Ammon's horn (tissue), 1 donor: Measurements from ENCODE around the gene OR2V1.
"Not testable (repeated sequence)": the region's sequence is repeated elsewhere in the genome, so short reads cannot be mapped to it uniquely, and the experiment has no call there.

Experiments
- DNase-seq: peaks from one replicate; pipeline ENCODE4 v3.0.0-alpha.2; 2016; ENCODE audit warnings: low spot score

Gene OR2V1, protein sequence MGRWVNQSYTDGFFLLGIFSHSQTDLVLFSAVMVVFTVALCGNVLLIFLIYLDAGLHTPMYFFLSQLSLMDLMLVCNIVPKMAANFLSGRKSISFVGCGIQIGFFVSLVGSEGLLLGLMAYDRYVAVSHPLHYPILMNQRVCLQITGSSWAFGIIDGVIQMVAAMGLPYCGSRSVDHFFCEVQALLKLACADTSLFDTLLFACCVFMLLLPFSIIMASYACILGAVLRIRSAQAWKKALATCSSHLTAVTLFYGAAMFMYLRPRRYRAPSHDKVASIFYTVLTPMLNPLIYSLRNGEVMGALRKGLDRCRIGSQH

DNA sequence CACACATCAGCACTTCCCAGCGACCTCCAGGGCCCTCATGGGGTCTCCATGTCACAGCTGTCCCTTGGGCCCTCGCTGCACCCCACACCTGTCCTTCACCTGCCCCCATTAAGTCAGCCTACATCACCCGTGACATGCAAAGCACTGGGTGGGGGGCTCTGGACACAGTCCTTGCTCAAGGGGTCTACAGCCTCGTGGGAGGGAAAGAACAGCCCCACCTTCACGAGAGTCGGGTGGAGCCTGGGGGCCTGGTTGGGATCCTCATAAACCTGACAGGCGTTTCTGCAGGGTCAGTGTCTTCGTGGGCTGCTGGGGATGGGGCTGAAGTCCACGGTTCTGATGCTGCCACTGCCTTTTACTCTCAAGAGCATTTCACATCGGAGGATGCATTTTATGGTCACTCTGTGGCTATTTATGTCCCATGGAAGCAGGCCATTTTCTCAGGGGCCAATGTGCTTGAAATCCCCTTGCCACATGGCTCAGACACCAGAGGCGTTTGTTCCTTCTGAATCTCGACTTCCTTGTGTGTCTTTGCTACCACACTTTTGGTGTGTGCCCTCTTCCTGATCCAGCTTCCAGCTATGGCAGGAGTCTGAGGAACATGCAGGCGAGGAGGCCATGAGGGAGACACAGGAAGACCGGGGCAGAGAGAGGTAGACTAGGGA, at the start of gene OR2V1:
TSS of gene OR2V1 (minus strand) at position 338 of the 665 bp plus-strand sequence. CDS start 5,865 bp downstream, outside the sequence.
- DNase-seq, result no peak

DNA sequence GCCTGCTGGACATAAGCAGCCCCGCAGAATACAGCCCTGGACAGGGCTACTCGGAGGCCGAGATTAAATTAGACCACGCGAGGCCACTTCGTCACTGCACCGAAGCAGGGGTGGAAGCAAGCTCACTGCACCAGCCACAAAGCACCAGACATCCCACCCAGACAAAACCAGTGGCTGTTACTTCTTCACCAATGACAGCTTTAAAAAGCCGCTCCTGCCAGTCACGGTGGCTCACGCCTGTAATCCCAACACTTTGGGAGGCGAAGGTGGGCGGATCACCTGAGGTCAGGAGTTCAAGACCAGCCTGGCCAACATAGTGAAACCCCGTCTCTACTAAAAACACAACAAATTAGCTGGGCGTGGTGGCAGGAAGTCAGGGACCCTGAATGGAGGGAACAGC, 46.6 kb upstream of the OR2V1 start:
- not testable (repeated sequence) for DNase-seq

DNA sequence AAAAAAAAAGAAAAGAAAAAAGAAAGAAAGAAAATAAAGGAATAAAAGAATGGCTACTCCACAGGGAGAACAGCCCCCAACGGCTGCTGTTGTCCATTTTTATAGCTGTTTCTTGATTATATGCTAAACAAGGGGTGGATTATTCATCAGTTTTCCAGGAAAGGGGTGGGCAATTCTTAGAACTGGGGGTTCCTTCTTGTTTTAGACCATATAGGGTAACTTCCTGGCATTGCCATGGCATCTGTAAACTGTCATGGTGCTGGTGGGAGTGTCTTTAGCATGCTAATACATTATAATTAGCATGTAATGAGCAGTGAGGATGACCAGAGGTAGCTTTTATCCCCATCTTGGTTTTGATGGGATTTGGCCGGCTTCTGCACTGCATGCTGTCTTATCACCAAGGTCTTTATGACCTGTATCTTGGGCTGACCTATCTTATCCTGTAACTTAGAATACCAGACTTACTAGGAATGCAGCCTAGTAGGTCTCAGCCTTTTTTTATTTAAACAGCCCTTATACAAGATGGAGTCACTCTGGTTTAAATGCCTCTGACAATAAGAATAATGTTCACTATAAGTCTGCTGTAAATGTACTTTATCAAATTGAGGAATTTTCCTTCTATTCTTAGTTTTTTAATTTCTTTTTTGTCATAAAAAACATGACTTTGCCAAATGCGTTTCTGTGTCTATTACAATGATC, 45.4 kb upstream of the OR2V1 start:
- DNase-seq, result no peak

DNA sequence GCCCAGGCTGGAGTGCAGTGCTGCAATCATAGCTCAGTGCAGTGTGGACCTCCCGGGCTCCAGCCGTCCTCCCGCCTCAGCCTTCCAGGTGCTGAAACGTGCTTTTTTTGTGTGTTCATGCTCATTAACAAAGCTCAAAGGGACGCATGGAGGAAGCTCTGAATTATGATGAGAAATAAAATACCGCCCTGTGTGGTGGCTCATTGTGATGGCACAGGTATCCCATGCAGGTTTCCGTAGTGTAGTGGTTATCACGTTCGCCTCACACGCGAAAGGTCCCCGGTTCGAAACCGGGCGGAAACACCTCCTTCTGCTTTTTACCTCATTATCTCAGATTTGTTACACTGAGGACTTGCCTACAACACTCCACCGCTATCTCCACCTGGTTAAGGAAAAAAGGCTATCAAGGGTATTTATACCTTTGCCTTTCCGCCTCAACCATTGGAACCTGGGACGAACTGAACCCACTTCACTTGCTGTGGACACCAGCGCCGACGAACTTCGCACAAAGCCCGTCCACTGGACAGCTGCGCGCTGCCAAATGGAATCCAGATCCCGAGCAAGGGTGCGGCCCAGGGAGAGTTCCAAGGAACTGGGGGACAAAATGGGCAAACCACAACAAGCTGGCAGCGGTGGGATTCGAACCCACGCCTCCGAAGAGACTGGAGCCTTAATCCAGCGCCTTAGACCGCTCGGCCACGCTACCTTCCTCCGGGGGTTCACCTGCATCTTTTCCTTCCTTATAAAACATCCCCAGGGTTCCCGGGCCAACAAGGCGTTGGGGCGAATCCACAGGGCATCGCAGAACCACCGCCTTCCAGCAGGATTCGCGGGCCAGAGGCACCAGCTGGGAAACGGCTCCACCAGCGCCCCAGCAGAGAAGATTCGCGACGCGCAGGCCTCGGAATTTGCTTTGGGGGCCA, 42.7 kb upstream of the OR2V1 start:
- DNase-seq, result no peak

DNA sequence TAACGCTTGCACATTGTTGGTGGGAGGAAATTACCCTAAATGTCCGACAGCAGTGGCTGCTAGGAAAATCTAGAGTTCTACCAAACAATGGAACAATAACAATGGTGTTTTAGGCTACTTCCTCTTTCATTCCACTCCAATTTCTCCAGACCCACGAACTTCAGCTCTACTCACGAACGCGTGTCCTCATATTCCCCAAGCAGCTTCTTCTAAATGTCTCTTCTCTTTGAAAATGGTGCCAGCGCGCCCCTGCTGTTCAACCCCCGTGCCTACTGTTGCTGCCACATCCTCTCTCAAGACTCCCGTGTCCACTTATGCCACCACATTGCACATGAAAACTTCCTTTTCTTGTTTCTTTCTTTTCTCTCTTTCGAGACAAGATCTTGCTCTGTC, 42.1 kb upstream of the OR2V1 start:
- DNase-seq, result no peak

DNA sequence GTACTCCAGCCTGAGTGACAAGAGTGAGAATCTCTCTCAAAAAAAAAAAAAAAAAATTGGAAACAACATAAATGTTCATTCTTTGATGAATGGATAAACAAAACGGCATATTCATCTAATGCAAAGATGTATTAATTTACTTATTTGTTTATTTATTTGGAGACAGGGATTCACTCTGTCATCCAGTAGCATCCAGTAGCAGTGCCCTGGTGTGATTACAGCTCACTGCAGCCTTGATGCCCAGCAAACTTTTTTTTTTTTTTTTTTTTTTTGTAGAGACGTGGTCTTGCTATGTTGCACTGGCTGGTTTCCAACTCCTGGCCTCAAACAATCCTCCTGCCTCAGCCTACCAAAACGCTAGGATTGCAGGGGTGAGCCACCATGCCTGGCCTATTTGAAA, 40.8 kb upstream of the OR2V1 start:
- no peak for DNase-seq

DNA sequence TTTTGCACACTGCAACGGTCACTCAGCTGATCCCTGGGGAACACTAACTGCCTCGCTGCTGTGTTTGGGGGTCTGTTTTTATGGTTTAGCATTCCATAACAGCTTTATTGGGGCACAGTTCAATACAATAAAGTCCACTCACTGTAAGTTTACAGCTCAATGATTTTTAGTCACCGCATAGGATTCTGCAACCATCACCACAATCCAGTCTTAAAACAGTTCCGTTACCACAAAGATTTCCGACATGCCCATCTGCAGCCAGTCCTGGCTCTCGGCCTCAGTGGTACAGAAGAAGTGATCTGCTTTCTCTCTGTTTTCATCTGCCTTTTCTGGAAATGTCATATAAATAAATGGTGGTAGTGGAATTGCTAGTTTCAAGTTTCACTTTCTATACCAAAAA, 40.0 kb upstream of the OR2V1 start:
- DNase-seq, result no peak

DNA sequence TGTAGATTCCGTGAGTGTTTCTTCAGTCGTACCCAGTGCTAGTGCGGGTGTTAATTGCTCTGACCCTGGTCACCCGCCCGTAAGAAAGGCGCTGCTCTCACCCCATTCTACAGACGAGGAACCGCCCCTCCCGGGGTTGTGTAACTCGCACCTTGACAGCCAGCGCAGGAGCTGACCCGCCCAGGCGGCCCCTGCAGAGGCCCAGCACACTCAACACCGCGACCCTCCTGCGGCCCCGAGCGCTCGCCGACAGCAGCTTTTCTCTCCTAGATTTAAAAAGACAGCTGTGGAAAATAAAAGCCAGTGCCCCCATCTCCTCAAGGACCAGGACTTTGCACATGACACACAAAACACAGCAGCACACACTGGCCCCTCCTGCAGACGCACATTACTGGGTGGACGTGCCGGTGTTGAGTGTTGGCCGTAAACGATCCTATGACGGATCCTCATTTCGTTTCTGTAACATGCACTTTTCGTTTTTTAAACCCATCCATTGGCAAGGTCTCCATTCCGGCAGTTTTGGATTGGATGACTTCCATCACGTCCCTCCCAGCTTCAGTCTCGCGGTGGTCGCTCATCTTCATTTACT, 39.4 kb upstream of the OR2V1 start:
- no peak for DNase-seq

DNA sequence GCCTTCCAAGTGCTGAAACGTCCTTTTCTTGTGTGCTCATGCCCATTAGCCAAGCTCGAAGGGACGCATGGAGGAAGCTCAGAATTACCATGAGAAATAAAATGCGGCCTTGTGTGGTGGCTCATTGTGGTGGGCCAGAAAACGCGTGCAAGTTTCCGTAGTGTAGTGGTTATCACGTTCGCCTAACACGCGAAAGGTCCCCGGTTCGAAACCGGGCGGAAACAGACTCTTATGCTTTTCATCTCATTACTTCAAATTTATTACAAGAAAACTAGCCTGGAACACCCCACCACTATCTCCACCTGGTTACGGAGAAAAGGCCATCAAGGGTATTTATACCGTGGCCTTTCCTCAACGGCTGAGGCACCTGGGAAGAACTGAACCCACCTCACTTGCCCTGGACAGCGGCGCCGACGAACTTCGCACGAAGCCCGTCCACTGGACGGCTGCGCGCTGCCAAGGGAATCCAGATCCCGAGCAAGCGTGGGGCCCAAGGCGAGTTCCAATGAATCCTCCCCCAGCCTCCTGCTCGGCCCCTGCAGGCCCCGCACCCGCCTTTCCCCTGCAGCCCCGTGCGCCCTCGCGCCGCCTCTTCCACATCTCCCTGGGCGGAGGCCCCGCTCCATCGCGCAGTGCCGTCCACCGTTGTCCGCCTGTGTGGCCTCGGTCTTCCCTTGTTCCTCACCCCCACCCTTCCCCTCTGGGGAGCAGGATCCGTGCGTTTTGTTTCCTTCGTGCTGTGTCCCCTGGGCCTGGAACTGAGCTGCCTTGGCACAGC, 38.7 kb upstream of the OR2V1 start:
- DNase-seq, result not testable (repeated sequence)

DNA sequence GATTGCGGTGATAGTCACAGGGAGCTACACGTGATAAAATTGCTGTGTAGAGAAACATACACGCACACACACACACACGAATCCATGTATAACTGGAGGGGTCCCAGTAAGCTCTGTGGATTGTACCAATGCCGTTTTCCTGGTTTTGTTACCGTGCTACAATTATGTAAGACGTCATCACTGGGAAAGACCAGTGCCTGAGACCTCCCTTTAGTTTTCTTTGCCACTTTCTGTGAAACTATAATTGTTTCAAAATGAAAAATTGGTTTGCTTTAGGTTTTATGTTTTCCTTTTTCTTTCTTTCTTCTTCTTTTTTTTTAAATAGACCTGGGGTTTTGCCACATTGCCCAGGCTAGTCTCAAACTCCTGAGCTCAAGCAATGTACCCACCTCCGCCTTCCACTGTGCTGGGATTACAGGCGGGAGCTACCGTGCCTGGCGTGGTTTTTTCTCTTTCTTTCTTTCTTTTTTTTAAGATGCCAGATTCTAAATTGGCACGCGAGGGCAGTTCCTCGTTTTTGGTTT, 37.7 kb upstream of the OR2V1 start:
- DNase-seq, result no peak

DNA sequence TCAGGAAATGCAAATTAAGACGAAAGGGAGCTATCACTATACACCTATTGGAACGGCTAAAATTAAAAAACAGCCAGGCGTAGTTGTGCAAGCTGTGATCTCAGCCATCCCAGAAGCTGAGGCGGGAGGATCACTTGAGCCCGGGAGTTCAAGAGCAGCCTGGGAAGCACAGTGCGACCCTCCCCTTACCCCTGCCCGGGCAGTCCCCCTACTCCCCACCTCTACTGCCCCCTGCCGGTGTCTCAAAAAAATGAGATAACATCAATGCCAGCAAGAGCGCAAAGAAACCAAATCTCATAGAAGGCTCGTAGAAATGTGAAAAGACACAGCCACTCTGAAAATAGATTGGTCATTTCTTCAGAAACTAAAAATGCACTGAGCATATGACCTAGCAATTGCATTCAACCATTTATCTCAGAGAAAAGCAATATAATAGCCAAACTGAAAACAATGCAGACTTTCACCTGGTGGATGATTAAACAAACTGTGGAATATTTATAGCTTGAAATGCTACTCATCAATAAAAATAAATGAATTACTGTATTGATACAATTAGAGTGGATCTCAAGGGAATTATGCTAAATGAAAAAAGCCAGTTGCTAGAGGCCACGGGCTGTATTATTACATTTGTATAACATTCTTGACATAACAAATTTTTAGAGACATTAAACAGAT, 37.0 kb upstream of the OR2V1 start:
- DNase-seq, result no peak

DNA sequence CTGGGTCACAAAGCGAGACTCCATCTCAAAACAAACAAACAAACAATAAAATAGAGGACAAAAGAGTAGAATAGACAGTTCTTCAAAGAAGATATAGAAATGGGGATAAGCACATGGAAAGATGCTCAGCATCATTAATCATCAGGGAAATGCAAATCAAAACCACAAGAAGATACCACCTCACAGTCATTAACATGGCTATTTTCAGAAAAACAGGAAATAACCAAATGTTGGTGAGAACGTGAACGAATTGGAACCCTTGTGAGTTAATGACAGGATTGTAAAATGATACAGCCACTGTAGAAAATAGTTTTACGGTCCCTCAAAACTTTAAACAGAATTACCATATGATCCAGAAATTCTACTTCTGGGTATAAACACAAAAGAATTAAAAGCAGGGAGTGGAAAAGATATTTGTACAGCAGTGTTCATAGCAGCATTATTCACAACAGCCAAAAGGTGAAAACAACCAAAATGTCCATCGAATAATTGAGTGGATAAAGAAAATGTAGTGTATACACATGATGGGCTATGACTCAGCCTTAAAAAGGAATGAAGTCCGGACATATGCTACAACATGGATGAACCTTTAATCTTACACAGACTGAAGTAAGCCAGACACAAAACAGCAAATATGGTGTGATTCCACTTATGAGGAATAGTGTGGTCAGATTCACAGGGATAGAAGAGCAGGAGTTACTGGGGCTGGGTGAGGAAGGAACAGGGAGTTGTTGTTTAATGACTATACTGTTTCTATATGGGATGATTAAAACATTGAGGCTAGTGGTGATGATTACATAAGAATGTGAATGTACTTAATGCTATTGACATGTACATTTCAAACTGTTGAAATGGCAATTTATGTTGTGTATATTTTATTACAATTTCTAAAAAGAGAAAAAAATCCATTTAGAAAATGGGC, 36.1 kb upstream of the OR2V1 start:
- DNase-seq, result no peak

DNA sequence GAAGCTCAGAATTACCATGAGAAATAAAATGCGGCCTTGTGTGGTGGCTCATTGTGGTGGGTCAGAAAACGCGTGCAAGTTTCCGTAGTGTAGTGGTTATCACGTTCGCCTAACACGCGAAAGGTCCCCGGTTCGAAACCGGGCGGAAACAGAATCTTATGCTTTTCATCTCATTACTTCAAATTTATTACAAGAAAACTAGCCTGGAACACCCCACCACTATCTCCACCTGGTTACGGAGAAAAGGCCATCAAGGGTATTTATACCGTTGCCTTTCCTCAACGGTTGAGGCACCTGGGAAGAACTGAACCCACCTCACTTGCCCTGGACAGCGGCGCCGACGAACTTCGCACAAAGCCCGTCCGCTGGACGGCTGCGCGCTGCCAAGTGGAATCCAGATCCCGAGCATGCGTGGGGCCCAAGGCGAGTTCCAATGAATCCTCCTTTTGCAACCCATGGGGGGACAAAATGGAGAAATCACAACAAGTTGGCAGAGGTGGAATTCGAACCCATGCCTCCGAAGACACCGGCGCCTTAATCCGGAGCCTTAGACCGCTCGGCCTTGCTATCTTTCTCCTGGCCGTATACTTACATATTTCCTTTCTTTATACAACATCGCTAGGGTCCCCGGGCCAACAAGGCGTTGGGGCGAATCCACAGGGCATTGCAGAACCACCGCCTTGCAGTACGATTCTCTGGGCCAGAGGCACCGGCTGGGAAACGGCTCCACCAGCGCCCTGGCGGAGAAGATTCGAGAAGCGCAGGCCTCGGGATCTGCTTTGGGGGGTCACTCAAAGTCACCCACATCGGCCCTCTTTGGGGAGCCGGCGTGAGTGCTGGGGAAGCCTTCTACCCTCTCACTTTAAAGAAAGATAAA, 33.3 kb upstream of the OR2V1 start:
- no peak for DNase-seq

DNA sequence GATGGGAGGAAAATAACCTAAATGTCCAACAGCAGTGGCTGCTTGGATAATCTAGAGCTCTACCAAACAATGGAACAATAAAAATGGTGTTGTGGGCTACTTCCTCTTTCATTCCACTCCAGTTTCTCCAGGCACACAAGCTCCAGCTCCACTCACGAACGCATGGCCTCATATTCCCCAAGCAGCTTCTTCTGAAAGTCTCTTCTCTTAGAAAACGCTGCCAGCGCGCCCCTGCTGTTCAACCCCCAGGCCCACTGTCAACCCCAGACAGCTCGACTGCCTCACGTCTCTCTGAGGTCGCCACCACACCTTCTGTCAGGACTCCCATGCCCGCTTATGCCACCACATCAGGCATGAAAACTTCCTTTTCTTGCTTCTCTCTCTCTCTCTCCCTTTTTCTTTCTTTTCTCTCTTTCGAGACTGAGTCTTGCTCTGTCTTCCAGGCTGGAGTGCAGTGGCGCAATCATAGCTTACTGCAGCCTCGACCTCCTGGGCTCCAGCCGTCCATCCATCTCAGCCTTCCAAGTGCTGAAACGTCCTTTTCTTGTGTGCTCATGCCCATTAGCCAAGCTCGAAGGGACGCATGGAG, 32.6 kb upstream of the OR2V1 start:
- no peak for DNase-seq

DNA sequence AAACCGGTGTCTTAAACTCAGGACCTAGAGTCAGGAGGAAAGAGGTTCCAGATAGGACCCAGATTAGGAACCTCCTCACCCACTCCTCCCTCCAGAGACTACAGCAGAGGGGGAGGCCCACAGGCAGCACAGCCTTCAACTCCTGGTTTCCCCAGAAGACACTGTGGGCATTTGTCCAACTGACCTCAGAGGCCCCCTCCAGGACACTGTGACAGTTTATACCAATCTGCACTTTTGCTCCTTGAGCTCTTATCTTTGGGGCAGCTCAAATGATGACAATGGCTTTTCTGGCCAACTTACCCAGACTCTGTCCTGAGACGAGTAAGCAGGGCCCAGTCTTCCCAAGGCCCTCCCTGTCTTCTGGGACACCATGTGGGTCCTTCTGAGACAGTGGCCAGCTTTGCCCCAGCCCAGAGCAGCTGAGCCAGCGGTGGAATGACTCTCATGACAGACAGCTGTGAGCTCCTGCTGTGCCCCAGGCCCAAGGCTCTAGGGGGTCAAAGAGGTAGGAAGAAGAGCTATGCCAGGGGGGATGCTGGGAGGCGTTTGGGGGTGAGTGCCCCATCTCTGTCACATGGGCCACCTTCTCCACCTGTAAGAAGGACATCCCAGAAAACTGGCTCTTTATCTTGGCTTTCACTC, 30.7 kb upstream of the OR2V1 start:
- DNase-seq, result no peak

DNA sequence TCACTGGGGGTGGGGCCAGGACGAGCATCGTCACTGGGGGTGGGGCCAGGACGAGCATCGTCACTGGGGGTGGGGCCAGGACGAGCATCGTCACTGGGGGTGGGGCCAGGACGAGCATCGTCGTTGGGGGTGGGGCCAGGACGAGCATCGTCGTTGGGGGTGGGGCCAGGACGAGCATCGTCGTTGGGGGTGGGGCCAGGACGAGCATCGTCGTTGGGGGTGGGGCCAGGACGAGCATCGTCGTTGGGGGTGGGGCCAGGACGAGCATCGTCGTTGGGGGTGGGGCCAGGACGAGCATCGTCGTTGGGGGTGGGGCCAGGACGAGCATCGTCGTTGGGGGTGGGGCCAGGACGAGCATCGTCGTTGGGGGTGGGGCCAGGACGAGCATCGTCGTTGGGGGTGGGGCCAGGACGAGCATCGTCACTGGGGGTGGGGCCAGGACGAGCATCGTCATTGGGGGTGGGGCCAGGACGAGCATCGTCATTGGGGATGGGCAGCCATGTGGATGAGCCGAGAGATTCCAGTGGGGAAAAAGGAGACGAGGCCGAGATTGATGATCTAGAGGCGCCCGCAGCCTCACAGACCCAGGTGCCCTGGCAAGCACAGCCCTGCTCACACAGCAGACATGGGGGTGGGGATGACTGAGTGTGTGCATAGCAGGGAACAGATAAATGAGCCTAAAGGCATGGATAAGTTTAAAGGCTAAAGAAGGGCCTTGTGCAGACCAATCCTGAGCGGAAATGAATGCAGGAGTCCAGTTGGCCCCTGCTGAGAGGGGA, 30.0 kb upstream of the OR2V1 start:
- peak; percentile 85 for DNase-seq
